Activated naive CD8-positive, alpha-beta T cell treated with anti-CD3 and anti-CD28 coated beads, Interleukin-2, amount 50 U/mL, for 16 hours (primary cell): ENCODE data around the gene CDON.

ENCODE experiments used
- DNase-seq: peaks from one replicate; pipeline ENCODE4 v3.0.0-alpha.2; 2020; ENCODE audit warnings: low read depth, low spot score

The CDON gene

GRCh38 chr11:126082251-126083109 lies 19.8 kb upstream of the CDON start:
- DNase-seq, result no peak

- DNase-seq, result no peak
Observed at GRCh38 chr11:126081915-126082250, 19.2 kb upstream of the CDON start.

GRCh38 chr11:126080161-126080941 lies 17.7 kb upstream of the CDON start:
- DNase-seq, result no peak

GRCh38 chr11:126079621-126080124 lies 17.0 kb upstream of the CDON start:
- no peak for DNase-seq

GRCh38 chr11:126076641-126077040 lies 14.0 kb upstream of the CDON start:
- DNase-seq, result no peak

GRCh38 chr11:126072801-126073594 lies 10.3 kb upstream of the CDON start:
- no peak for DNase-seq

- no peak for DNase-seq
Observed at GRCh38 chr11:126072141-126072741, 9.6 kb upstream of the CDON start.

GRCh38 chr11:126063507-126063852 lies 814 bp upstream of the CDON start:
- DNase-seq, result no peak

- peak; percentile 12 for DNase-seq
Observed at GRCh38 chr11:126061707-126062678, 673 bp downstream of the CDON start.

- no peak for DNase-seq
Observed at GRCh38 chr11:126060757-126061171, 1.9 kb downstream of the CDON start.

GRCh38 chr11:126059238-126059781 lies 3.4 kb downstream of the CDON start:
- no peak for DNase-seq

- no peak for DNase-seq
Observed at GRCh38 chr11:126058105-126058874, 4.4 kb downstream of the CDON start.

GRCh38 chr11:126054882-126055281 lies 7.8 kb downstream of the CDON start:
- no peak for DNase-seq

GRCh38 chr11:126054408-126054807 lies 8.3 kb downstream of the CDON start:
- no peak for DNase-seq

GRCh38 chr11:126053415-126054286 lies 9.0 kb downstream of the CDON start:
- no peak for DNase-seq

- no peak for DNase-seq
Observed at GRCh38 chr11:126051117-126051516, 11.5 kb downstream of the CDON start.

- DNase-seq, result no peak
Observed at GRCh38 chr11:126049159-126049558, 13.5 kb downstream of the CDON start.

- no peak for DNase-seq
Observed at GRCh38 chr11:126048197-126048596, 14.5 kb downstream of the CDON start.
